Fibroblast of lung (primary cell): Measurements from ENCODE around the gene UGGT1.

Experiments
- CTCF ChIP-seq, 2 donors: IDR thresholded peaks in 1 of 2; conservative IDR thresholded peaks in 1 of 2; 1 replicate in 1 of 2; 2 replicates in 1 of 2; pipeline ENCODE4 v1.5.1; 2011 to 2012; ENCODE audit warnings: low read length in 2 of 2, control low read depth in 1 of 2, inconsistent platforms in 1 of 2, low read depth in 1 of 2, mild to moderate bottlenecking in 1 of 2
- EZH2 ChIP-seq: IDR thresholded peaks from 2 replicates; pipeline ENCODE4 v1.5.1; 2012; ENCODE audit warnings: low read length, control low read depth, mild to moderate bottlenecking; ENCODE audit errors: missing control alignments

DNA sequence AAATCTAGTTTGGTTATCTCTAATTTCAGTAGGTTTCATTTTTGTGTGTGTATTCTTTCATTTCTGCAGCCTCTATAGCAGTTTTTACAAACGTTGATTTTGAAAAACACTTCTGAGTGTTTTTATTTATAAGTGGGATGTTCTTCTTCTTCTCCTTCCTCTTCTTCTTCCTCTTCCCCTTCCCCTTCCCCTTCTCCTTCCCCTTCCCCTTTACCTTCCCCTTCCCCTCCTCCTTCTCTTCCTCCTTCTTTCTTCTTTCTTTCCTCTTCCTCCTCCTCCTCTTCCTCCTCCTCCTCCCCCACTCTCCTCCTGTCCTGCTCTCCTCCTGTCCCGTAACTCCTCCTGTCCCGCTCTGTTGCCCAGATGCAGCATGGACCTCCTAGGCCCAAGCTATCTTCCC, 4.2 kb downstream of the UGGT1 start:
- no peak for TF ChIP-seq CTCF (conservative IDR thresholded peaks at IDR 0.05 in 1 of 2, IDR thresholded peaks at IDR 0.05 in 1 of 2; ENCODE audit: low read depth in 1 of 2, low read length in 2 of 2)
- TF ChIP-seq EZH2: no peak
